H9 (cell line): ENCODE measurements around the gene SEMA3G. TPM values are rescaled to one million over a fixed set of nuclear protein-coding genes. Genes with fewer than 3 reads are reported as not detected.
A peak's percentile ranks its signal among the peaks of the same experiment; 100 is the strongest.

ENCODE experiments used
- DNase-seq: peaks from one replicate; pipeline ENCODE4 v3.0.0-alpha.2; 2017
- H2AFZ ChIP-seq: one replicate; pipeline ENCODE4 v1.6.1; 2013; ENCODE audit warnings: mild to moderate bottlenecking, low read length, control low read depth, moderate library complexity
- H2AK5ac ChIP-seq: 2 replicates; pipeline ENCODE4 v1.6.1; 2013; ENCODE audit warnings: low read length, control low read depth, mixed read lengths; ENCODE audit not compliant: insufficient read length
- H2BK120ac ChIP-seq: one replicate; pipeline ENCODE4 v1.6.1; 2013; ENCODE audit warnings: low read depth, mild to moderate bottlenecking, low read length, control low read depth, inconsistent platforms; ENCODE audit not compliant: poor library complexity, severe bottlenecking
- H2BK12ac ChIP-seq: 2 replicates; pipeline ENCODE4 v1.6.1; 2013; ENCODE audit warnings: low read length, control low read depth, mixed read lengths, low read depth; ENCODE audit not compliant: insufficient read length
- H2BK15ac ChIP-seq: 2 replicates; pipeline ENCODE4 v1.6.1; 2013; ENCODE audit warnings: low read depth, low read length, control low read depth
- H2BK20ac ChIP-seq: one replicate; pipeline ENCODE4 v1.6.1; 2013; ENCODE audit warnings: low read depth, mild to moderate bottlenecking, low read length, control low read depth, inconsistent platforms; ENCODE audit not compliant: poor library complexity, severe bottlenecking
- H2BK5ac ChIP-seq: 2 replicates; pipeline ENCODE4 v1.6.1; 2013; ENCODE audit warnings: low read length, control low read depth, mixed read lengths; ENCODE audit not compliant: insufficient read length
- H3K14ac ChIP-seq: 2 replicates; pipeline ENCODE4 v1.6.1; 2013; ENCODE audit warnings: low read length, control low read depth; ENCODE audit not compliant: insufficient read depth
- H3K18ac ChIP-seq: 2 replicates; pipeline ENCODE4 v1.6.1; 2013; ENCODE audit warnings: low read depth, mild to moderate bottlenecking, mixed read lengths, low read length, control low read depth; ENCODE audit not compliant: insufficient read length
- H3K23ac ChIP-seq: 2 replicates; pipeline ENCODE4 v1.6.1; 2013; ENCODE audit warnings: low read length, control low read depth, mixed read lengths, low read depth; ENCODE audit not compliant: insufficient read length
- H3K23me2 ChIP-seq: 2 replicates; pipeline ENCODE4 v1.6.1; 2013; ENCODE audit warnings: low read depth, mild to moderate bottlenecking, mixed read lengths, low read length, control low read depth; ENCODE audit not compliant: insufficient read length, poor library complexity, severe bottlenecking
- H3K27ac ChIP-seq: 2 replicates; pipeline ENCODE4 v1.5.1; 2013; ENCODE audit warnings: low read length, control low read depth, mixed read lengths, low read depth; ENCODE audit not compliant: insufficient read length
- H3K27me3 ChIP-seq: 2 replicates; pipeline ENCODE4 v1.6.1; 2013; ENCODE audit warnings: low read length, control low read depth, inconsistent platforms; ENCODE audit not compliant: insufficient read depth
- H3K4ac ChIP-seq: 2 replicates; pipeline ENCODE4 v1.6.1; 2013; ENCODE audit warnings: low read depth, mild to moderate bottlenecking, control low read depth, inconsistent platforms, low read length, moderate library complexity
- H3K4me1 ChIP-seq: 2 replicates; pipeline ENCODE4 v1.6.1; 2013; ENCODE audit warnings: low read length, control low read depth, inconsistent platforms; ENCODE audit not compliant: insufficient read depth
- H3K4me2 ChIP-seq: 2 replicates; pipeline ENCODE4 v1.6.1; 2013; ENCODE audit warnings: low read length, control low read depth, mixed read lengths; ENCODE audit not compliant: insufficient read length, insufficient read depth
- H3K56ac ChIP-seq: 2 replicates; pipeline ENCODE4 v1.6.1; 2013; ENCODE audit warnings: low read depth, mild to moderate bottlenecking, mixed read lengths, low read length, control low read depth; ENCODE audit not compliant: insufficient read length
- H3K79me1 ChIP-seq: 2 replicates; pipeline ENCODE4 v1.6.1; 2013; ENCODE audit warnings: low read depth, mild to moderate bottlenecking, moderate library complexity, low read length, control low read depth, inconsistent platforms; ENCODE audit not compliant: insufficient read depth, poor library complexity, severe bottlenecking
- H3K79me2 ChIP-seq: 2 replicates; pipeline ENCODE4 v1.6.1; 2013; ENCODE audit warnings: low read length, control low read depth, inconsistent platforms; ENCODE audit not compliant: insufficient read depth
- H3K9ac ChIP-seq: 2 replicates; pipeline ENCODE4 v1.6.1; 2013; ENCODE audit warnings: low read length, control low read depth, mixed read lengths; ENCODE audit not compliant: insufficient read length; ENCODE audit errors: extremely low read depth
- H3K9me3 ChIP-seq: one replicate; pipeline ENCODE4 v1.6.1; 2013; ENCODE audit warnings: low read depth, low read length, inconsistent platforms; ENCODE audit not compliant: control insufficient read depth
- H3T11ph ChIP-seq: one replicate; pipeline ENCODE4 v1.6.1; 2013; ENCODE audit warnings: mild to moderate bottlenecking, low read length, control low read depth, inconsistent platforms
- H4K20me1 ChIP-seq: one replicate; pipeline ENCODE4 v1.6.1; 2013; ENCODE audit not compliant: control insufficient read depth, insufficient read length, insufficient read depth
- H4K5ac ChIP-seq: 2 replicates; pipeline ENCODE4 v1.6.1; 2013; ENCODE audit warnings: low read depth, mild to moderate bottlenecking, mixed read lengths, low read length, control low read depth; ENCODE audit not compliant: insufficient read length
- H4K8ac ChIP-seq: replicated peaks from 2 replicates; pipeline ENCODE4 v1.6.1; 2013; ENCODE audit warnings: low read length, control low read depth, mixed read lengths, low read depth; ENCODE audit not compliant: insufficient read length
- H4K91ac ChIP-seq: 2 replicates; pipeline ENCODE4 v1.6.1; 2013; ENCODE audit warnings: low read depth, mild to moderate bottlenecking, moderate library complexity, mixed read lengths, low read length, control low read depth; ENCODE audit not compliant: insufficient read length
- H3K27ac Mint-ChIP-seq, 3 experiments: 2 replicates in 2 of 3; 3 replicates in 1 of 3; pipeline ENCODE4 v1.8.0; 2020 to 2021; ENCODE audit warnings: mixed read lengths in 3 of 3, mild to moderate bottlenecking in 1 of 3, moderate library complexity in 1 of 3
- H3K27me3 Mint-ChIP-seq: 2 replicates; pipeline ENCODE4 v1.8.0; 2021; ENCODE audit warnings: low read depth, mild to moderate bottlenecking, moderate library complexity, mixed read lengths
- H3K36me3 Mint-ChIP-seq, 3 experiments: 2 replicates in 2 of 3; 3 replicates in 1 of 3; pipeline ENCODE4 v1.8.0; 2020 to 2021; ENCODE audit warnings: low read depth in 3 of 3, mixed read lengths in 3 of 3; ENCODE audit not compliant: insufficient read depth in 1 of 3
- H3K4me1 Mint-ChIP-seq, 2 experiments: 2 replicates each; pipeline ENCODE4 v1.8.0; 2020; ENCODE audit warnings: mixed read lengths in 2 of 2
- H3K4me3 Mint-ChIP-seq, 2 experiments: 2 replicates in 1 of 2; 3 replicates in 1 of 2; pipeline ENCODE4 v1.8.0; 2020 to 2021; ENCODE audit warnings: mild to moderate bottlenecking in 2 of 2, mixed read lengths in 2 of 2, moderate library complexity in 1 of 2
- H3K9me3 Mint-ChIP-seq, 2 experiments: 2 replicates in 1 of 2; 3 replicates in 1 of 2; pipeline ENCODE4 v1.8.0; 2020; ENCODE audit warnings: mild to moderate bottlenecking in 2 of 2, mixed read lengths in 2 of 2, moderate library complexity in 1 of 2
- CTCF ChIP-seq: fragments of 200-600 bp; sonication (generic); conservative IDR thresholded peaks from 3 replicates; pipeline ENCODE4 v1.8.0; 2021; ENCODE audit warnings: antibody characterized with exemption, mild to moderate bottlenecking
- WGBS: extraction: QIAGEN DNeasy Blood & Tissue Kit; methylation state at CpG from one replicate; pipeline ENCODE4 v1.1.7; 2013; ENCODE audit warnings: missing lambda C conversion rate, low lambda C conversion rate, mixed read lengths; ENCODE audit not compliant: insufficient read length; ENCODE audit errors: extremely low coverage; 5-methylcytosine and 5-hydroxymethylcytosine counted together
- total RNA-seq: library from RNA; stranded (reverse); gene quantifications from 2 replicates; pipeline ENCODE4 v1.2.1, GENCODE V29; 2021

Gene SEMA3G
- total RNA-seq, 1 experiment from 2014 or later: 2.4 TPM

GRCh38 chr3:52446042-52446441, 1.1 kb upstream of the SEMA3G start:
- TF ChIP-seq CTCF: no peak
- no peak overlapping the region for H2BK15ac ChIP-seq
- H3K4ac ChIP-seq: no peak overlapping the region
- Mint-ChIP-seq H3K4me3 (no peak overlapping the region), H3K4me1 (peaks cover 21 to 24% of the 10 kb centered on the region in 2 experiments), H3K36me3 (no peaks in the 10 kb centered on the region; a peak in 1 of 7 replicates), H3K27me3 (peaks cover 6% of the 10 kb centered on the region), H3K27ac (no peak overlapping the region), H3K9me3 (no peaks in the 10 kb centered on the region)
- H3K4me1 ChIP-seq: no peaks in the 10 kb centered on the region; the same call in 1 of the 2 replicates
- no peaks in the 10 kb centered on the region for H3K79me2 ChIP-seq
- no peak overlapping the region for H2AK5ac ChIP-seq
- H3K23ac ChIP-seq: no peak overlapping the region
- no peak overlapping the region for H2AFZ ChIP-seq
- no peaks in the 10 kb centered on the region for H3K79me1 ChIP-seq
- no peak overlapping the region for H2BK120ac ChIP-seq
- no peak overlapping the region for H3K4me2 ChIP-seq
- H3K23me2 ChIP-seq: no peaks in the 10 kb centered on the region
- H3K18ac ChIP-seq: no peak overlapping the region
- H3K9ac ChIP-seq: no peak overlapping the region
- no peak overlapping the region for H4K5ac ChIP-seq
- no peak overlapping the region for H3T11ph ChIP-seq
- no peak overlapping the region for H2BK5ac ChIP-seq
- H4K8ac ChIP-seq: no peak overlapping the region
- H3K56ac ChIP-seq: no peak overlapping the region
- WGBS: no CpG with 5 or more reads among the region's 4 CpGs
- H4K20me1 ChIP-seq: no peaks in the 10 kb centered on the region
- peak; percentile 32 for DNase-seq
- H3K27ac ChIP-seq: no peak overlapping the region
- no peak overlapping the region for H2BK20ac ChIP-seq
- no peak overlapping the region for H4K91ac ChIP-seq
- H3K27me3 ChIP-seq: no peaks in the 10 kb centered on the region
- H3K9me3 ChIP-seq: no peaks in the 10 kb centered on the region
- no peak overlapping the region for H2BK12ac ChIP-seq
- no peak overlapping the region for H3K14ac ChIP-seq
